ENCODE measurements around the gene PDGFC.

PDGFC gene

GRCh38 chr4:156971676-156972378 lies at the start of gene PDGFC:
Gene PDGFC, minus strand, starts transcription at chr4:156971799. Its CDS starts 896 bp downstream, at chr4:156970903.
- no peak for FAIRE-seq

- FAIRE-seq: no peak
Observed at GRCh38 chr4:157020882-157021281, 49.3 kb upstream of the PDGFC start.

- no peak for FAIRE-seq
Observed at GRCh38 chr4:157018920-157019490, 47.4 kb upstream of the PDGFC start.

GRCh38 chr4:157014621-157015591 lies 43.3 kb upstream of the PDGFC start:
- FAIRE-seq: no peak

GRCh38 chr4:157013656-157014055 lies 42.1 kb upstream of the PDGFC start:
- FAIRE-seq: no peak

- FAIRE-seq: no peak
Observed at GRCh38 chr4:157012781-157013180, 41.2 kb upstream of the PDGFC start.

- no peak for FAIRE-seq
Observed at GRCh38 chr4:157012296-157012695, 40.7 kb upstream of the PDGFC start.

- FAIRE-seq: no peak
Observed at GRCh38 chr4:157010630-157011029, 39.0 kb upstream of the PDGFC start.

GRCh38 chr4:157005831-157006230 lies 34.2 kb upstream of the PDGFC start:
- FAIRE-seq: peak; percentile 84

- FAIRE-seq: no peak
Observed at GRCh38 chr4:157005193-157005592, 33.6 kb upstream of the PDGFC start.

- no peak for FAIRE-seq
Observed at GRCh38 chr4:157004279-157005161, 32.9 kb upstream of the PDGFC start.

GRCh38 chr4:156999175-156999517 lies 27.5 kb upstream of the PDGFC start:
- no peak for FAIRE-seq

- no peak for FAIRE-seq
Observed at GRCh38 chr4:156998500-156999174, 27.0 kb upstream of the PDGFC start.

- FAIRE-seq: no peak
Observed at GRCh38 chr4:156992943-156993342, 21.3 kb upstream of the PDGFC start.

- FAIRE-seq: no peak
Observed at GRCh38 chr4:156991161-156991560, 19.6 kb upstream of the PDGFC start.

- peak; percentile 93 for FAIRE-seq
Observed at GRCh38 chr4:156983366-156983765, 11.8 kb upstream of the PDGFC start.

GRCh38 chr4:156981262-156981769 lies 9.7 kb upstream of the PDGFC start:
- FAIRE-seq: no peak

GRCh38 chr4:156977435-156978160 lies 6.0 kb upstream of the PDGFC start:
- no peak for FAIRE-seq

- no peak for FAIRE-seq
Observed at GRCh38 chr4:156976147-156976546, 4.5 kb upstream of the PDGFC start.

GRCh38 chr4:156975686-156976085 lies 4.1 kb upstream of the PDGFC start:
- FAIRE-seq: no peak

GRCh38 chr4:156974264-156974663 lies 2.7 kb upstream of the PDGFC start:
- FAIRE-seq: no peak
